ENCODE measurements around the gene YBX1.

Gene YBX1

DNA sequence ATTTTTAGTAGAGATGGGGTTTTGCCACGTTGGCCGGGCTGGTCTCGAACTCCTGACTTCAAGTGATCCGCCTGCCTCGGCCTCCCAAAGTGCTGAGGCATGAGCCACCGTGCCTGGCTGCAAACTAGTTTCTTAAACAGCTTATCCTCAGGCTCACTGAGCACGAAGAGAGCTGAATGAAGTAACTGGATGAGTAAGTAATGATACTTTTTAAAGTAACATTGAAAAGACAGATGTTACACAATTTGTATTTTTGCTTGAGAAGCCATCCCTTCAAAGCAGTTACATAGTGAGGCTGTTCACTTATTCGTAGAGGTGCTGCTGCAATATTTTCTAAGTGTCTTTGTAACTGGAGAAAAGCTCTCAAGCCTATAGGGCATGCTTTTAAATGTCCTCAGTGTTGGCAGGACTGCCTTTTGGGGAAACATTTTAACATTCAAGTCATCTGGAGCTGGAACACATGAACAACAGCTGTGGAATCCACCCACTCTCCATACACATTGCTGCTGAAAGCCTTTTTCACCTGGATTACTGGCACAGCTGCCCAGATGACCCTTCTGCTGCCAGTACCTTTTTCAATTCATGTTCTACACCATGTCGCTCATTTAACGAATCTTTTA, 2.7 kb upstream of the YBX1 start:
- H3K27ac ChIP-seq = no peak overlapping the region
- TF ChIP-seq, protein P1, sequence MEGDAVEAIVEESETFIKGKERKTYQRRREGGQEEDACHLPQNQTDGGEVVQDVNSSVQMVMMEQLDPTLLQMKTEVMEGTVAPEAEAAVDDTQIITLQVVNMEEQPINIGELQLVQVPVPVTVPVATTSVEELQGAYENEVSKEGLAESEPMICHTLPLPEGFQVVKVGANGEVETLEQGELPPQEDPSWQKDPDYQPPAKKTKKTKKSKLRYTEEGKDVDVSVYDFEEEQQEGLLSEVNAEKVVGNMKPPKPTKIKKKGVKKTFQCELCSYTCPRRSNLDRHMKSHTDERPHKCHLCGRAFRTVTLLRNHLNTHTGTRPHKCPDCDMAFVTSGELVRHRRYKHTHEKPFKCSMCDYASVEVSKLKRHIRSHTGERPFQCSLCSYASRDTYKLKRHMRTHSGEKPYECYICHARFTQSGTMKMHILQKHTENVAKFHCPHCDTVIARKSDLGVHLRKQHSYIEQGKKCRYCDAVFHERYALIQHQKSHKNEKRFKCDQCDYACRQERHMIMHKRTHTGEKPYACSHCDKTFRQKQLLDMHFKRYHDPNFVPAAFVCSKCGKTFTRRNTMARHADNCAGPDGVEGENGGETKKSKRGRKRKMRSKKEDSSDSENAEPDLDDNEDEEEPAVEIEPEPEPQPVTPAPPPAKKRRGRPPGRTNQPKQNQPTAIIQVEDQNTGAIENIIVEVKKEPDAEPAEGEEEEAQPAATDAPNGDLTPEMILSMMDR (conservative IDR thresholded peaks at IDR 0.05) = no peak

DNA sequence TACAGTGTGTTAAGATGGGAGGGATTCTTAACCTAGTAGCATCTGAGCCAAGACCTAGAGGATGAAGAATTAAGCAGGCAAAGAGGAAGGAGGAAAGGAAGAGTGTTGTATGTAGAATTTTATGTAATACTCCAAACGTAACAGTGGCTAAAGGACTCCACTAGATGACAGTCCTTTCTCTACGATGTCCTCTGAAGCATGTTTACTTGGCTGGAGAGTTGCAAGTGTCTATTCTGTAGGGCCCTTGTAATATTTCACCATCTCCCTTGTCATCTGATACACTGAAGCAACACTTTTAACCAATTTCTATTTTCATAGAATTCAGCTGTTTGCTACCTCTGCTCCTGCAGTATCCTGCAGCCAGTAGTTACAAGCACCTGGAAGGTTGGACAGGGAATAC, 2.2 kb upstream of the YBX1 start:
- TF ChIP-seq, protein P1 (conservative IDR thresholded peaks at IDR 0.05) = no peak
- H3K27ac ChIP-seq = no peak overlapping the region

DNA sequence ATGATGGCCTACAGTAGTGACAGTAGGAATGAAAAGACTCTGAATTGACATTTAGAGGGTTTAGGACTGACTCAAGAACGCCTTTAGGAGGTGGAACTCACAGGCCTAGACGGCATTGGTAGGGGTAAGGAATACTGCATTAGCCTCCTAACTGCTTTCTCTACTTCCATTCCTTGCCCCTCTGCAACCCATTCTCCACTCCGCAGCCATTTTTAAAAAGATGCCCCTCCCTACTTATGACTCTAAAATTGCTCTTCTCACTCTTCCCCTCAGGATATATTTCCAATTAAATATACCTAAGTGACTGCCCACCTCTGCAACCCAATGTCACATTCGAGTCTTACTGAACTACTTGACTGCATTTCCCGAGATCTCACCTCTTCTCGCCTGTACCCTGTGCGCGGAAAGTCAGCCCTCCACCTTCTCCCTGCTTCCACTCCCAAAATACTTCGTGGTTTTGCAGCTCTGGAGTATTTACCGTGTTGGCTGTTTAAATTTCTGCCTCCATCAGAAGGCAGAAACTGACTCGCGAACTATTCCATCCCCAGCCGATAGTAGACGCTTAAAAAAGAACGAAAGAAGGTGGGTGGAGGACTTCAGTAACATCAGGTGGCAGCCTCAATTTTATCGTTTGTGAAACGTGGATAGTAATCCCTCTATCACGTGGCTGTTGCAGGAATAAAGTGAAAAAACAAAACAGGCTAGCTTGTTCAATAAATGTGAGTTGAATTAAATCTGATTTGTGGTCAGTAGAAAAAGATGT, 1.1 kb upstream of the YBX1 start:
- peak overlapping the region; percentile 96 for H3K27ac ChIP-seq
- TF ChIP-seq, protein P1 (conservative IDR thresholded peaks at IDR 0.05) = no peak

DNA sequence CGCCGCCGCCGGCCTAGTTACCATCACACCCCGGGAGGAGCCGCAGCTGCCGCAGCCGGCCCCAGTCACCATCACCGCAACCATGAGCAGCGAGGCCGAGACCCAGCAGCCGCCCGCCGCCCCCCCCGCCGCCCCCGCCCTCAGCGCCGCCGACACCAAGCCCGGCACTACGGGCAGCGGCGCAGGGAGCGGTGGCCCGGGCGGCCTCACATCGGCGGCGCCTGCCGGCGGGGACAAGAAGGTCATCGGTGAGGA, 193 bp downstream of the YBX1 start:
- peak overlapping the region; percentile 96 for H3K27ac ChIP-seq

DNA sequence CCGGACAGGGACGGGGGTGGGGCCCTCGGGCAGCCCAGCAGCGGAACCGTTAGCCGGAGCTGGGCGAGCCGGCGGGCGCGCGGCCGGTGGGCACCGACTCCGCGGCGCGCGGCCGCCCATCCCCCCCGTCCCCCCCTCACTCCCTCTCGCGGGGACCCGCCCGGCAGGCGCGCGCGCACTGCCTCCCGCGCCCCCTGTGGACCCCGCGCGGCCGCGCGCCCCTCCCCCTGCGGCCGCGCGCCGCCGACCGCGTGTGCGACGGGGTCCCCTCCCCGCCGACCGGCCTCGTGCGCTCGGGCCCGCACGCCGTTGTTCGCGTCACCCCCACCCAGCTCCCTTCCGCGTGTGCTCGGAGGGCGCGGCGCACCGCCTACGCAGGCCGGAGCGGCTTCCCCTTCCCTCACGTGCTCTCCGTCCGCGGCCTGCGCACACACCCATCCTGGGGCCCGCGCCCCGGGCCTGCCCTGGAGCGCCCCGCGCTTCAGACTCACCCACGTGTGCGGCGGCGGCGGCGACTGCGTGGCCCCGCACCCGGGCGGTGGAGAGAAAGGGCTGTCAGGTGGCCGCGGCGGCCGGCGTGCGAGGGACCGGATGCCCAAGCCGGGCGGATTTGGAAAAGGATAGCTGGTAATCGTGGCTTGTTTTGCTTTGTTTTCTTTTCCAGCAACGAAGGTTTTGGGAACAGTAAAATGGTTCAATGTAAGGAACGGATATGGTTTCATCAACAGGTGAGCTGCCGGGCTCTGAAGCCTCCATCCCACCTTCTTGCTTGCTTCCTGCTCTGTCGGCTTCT, 717 bp downstream of the YBX1 start:
- peak overlapping the region; percentile 96 for H3K27ac ChIP-seq
- TF ChIP-seq, protein P1 (conservative IDR thresholded peaks at IDR 0.05) = no peak

DNA sequence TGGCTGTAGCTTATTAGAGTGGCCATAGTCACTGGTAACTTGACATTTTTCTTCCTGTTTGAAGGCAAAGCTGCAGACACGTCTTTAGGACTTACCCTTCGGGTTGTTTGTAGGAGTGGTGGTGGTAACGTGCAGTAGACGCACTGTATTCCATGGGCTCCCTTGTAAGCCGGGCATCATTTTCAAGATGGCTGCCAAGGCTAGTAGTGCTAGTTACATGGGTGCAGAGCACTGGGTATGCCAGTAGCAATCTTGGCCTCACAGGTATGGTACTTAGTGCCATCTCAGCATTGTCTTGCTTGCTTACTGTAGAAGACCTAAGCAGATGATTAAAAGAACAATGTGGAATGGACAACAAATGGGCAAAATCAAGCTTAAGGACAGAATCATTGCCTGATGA, 1.9 kb downstream of the YBX1 start:
- TF ChIP-seq, protein P1 (conservative IDR thresholded peaks at IDR 0.05) = no peak
- H3K27ac ChIP-seq = peak overlapping the region; percentile 96

DNA sequence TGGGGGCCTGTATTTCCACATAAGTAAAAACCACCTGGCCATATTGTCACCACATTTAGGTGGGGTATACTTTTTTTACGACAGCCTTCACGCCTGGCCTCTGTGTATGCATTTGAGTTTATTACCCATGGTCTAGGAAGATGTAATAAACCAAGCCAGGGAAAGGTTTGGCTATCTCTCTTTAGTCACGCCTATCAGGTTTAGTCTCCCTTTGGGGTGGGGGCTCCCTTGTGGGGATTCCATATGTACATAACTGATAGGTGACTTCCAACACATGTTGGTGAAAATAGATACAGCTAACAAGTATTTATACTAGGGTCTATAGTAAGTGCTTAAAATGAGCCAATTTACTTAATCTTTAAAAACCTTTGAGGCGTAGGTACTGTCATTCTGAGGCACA, 4.2 kb downstream of the YBX1 start:
- H3K27ac ChIP-seq = no peak overlapping the region

More for the DNA sequence above, 4.2 kb downstream of the YBX1 start:
- TF ChIP-seq, protein P1 (conservative IDR thresholded peaks at IDR 0.05) = no peak
